ENCODE data around the gene HMGN1.
"Not testable (repeated sequence)": the region's sequence is repeated elsewhere in the genome, so short reads cannot be mapped to it uniquely, and the experiment has no call there.

Gene HMGN1, protein sequence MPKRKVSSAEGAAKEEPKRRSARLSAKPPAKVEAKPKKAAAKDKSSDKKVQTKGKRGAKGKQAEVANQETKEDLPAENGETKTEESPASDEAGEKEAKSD

DNA sequence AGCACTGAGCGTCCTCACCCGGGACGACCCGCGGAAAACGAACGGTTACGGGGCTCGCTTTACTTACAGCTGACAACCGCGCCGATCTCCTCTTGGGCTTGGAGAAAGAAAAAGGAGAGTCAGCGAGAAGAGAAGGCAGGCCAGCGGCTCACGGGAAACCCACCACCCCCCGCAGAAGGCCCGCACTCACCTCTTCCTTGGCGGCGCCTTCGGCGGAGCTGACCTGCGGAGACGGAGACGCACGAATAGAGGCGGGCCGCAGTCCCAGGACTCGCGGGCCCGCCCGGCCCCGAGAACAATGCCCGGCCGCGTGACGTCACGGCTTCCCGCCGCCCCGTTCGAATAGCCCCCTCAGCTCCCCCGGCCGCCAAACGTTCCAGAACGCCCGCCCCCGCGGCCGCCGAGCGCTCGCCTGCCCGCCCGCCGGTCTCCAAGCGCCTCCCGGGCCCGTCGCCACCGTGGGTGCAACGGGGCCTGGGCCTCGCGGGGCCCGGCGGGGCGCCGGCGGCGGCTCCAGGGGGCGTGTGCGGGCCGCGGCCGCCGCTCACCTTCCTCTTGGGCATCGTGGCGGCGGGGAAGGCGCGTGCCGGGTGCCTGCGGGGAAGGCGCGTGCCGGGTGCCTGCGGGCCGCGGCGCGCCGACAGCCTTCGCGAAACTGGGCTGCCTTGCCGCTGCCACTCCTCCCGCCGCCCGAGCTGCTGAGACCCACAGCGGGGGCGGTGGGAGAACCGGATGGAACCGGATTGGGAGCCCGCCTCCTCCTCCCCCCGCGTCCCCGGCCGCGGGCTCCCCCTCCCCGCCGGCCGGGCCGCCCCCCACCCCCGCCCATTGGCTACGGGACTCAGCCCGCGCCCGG, at the start of gene HMGN1:
Gene HMGN1, minus strand, starts transcription at position 734 of the 856 bp plus-strand sequence. Its CDS starts 171 bp downstream, at position 563.
- peak; percentile 87 for DNase-seq

DNA sequence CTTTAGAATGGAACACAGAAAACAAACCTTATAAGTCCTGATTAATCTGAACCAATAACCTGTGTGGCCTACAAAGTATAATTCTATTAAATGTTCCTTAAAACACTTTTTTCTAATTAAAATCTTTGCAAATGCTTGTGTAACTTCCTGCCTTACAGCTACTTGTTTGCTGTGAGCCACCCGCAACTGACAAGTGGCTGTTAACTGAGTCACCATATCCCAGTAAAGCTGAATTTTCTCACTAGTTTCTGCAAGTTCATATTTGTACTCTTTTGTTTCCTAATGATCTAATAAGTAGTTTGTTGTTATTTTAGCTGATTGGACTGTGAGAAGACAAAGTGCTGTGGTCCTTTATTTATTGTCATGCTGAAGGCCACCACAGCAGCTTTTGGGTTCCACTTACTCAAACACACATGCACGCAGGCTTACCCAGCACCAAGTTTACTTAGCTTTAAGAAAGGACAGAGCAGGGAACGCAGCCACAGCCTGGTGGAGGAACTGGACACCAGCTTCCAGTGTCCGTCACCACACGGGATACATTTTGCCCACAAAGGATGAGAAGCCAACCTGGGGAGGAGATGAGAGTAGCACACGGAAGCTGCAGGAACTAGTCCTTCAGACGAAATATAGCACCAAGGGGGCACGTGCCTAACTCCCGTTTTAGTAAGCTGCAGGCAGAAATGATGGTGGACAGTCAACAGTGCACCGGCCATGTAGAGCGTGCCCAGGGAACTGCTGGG, 48.9 kb upstream of the HMGN1 start:
- DNase-seq, result peak; percentile 26

DNA sequence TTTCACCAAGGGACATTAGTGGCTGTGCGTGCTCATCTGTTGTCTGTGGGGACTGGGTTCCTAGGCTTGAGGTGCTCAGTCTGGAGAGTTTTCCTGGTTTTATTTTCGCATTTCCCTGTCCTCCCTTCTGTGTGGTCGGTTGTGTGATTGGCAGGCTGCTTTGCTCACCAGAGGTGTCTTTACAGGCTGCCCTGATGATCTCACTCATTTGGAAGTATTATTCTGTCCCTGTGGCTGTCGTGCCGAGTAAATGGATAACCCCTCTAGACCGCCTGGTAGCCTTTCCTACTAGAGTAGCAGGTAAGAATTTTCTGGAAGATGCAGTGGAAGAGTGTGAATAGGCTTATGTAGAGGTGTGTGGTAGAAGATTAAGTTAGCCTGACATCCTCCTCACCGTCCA, 44.1 kb upstream of the HMGN1 start:
- DNase-seq, result no peak

DNA sequence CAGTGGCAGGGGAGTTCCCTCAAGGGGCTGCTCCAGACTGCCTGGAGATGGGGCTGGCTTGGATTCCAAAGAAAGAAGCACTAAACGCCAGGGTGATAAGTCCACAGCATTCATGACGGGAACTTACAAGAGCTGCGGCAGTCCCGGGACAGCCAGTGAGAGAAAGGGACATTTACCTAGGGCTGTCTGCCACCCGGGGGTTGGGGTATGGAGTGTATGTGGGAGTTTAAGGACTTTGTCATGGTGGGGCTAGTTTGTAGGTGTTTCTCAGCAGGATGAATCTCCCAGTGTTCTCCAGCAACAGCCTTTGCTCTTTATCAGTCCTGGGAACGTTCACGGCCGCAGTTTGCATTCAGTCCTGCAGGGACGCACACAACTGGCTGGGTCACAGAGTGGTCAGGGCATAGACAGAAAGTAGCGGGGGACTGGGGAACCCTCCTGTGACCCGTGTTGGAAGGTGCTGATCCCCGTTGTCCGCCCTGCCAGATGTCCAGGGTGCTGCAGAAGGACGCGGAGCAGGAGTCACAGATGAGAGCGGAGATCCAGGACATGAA, 41.4 kb upstream of the HMGN1 start:
- DNase-seq, result no peak

DNA sequence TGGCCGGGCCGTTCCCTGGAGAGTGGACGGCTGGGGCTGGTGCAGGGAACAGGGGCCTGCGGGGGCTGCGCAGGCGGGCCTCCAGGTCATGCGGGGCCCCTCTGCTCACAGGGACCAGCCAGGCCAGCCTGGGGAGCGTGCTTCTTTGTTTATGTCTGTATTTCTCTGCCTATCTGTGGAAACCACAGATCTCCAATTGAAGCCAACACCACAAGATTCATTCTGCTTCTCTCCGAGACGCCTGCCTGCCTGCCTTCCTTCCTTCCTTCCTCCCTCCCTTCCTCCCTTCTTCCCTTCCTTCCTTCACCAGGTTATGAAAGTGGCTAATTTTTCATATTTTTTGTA, 39.9 kb upstream of the HMGN1 start:
- no peak for DNase-seq

DNA sequence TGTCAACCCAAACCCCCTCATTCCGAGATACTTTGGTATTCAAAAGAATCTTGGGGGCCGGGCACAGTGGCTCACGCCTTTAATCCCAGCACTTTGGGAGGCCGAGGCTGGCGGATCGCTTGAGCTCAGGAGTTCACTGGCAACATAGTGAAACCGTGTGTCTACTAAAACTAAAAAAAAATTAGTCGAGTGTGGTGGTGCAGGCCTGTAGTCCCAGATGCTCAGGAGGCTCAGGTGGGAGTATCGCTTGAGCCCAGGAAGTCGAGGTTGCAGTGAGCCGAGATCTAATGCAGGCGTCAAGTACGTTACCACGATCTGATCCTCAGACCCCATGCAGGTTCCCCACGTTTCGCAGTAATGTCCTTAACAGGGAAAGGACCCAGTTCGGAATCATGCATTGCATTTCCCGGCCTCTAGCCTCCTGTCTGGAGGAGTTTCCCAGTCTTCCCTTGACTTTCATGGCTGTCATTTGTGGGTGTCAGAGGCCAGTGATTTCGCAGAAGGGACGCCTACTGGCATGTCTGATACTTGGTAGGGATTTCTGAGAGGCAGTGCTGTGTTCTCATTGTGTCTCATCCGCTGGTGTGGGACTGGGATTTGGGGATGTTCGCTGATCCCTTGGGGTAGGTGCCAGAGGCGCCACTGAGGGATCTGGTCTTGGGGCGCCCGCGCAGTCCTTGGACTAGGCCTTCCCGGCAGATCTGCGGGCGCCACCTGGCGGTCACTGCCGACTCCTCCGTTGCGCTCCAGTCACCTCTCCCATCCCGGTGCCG, 39.3 kb upstream of the HMGN1 start:
- peak; percentile 68 for DNase-seq

DNA sequence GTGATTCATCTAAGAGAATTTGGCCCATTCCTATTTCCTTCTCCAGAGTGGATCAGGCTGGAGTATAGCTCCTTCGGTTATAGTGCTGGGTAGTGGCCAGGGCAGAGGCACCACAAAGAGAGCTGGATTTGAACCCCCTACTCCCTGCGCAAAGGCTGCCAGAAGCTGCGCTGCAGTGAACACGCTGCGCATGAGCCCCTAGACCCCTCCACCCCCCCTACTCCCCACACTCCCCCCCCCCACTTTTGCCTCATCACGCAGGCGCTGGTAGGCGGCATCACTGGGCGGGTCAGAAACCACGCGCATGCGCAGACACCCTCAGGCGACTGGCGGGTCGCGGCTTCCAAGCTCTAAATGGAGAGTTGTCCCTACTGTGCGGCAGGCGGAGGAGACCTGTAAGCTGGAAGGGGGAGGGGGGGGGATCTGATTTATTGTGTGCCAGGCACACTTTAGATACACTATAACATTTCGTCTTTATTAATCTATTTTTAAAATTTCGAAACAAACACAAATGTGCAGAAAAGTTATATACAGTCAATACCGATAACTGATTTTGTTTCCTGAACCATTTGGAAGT, 38.7 kb upstream of the HMGN1 start:
- DNase-seq, result peak; percentile 77

DNA sequence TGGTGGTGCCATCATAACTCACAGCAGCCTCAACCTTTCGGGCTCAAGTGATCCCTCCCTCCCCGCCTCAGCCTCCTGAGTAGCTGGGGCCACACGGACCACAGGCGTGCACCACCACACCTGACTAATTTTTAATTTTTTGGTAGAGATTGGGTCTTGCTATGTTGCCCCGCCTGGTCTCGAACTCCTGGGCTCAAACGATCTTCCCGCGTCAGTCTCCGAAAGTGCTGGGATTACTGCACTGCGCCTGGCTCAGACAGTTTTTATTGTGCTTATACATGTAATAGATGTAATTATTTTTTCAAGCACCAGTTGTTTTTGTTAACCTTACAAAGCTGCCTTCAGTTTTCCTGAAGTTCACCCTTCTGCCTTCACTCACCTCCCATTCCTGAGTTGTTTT, 38.0 kb upstream of the HMGN1 start:
- DNase-seq, result no peak

DNA sequence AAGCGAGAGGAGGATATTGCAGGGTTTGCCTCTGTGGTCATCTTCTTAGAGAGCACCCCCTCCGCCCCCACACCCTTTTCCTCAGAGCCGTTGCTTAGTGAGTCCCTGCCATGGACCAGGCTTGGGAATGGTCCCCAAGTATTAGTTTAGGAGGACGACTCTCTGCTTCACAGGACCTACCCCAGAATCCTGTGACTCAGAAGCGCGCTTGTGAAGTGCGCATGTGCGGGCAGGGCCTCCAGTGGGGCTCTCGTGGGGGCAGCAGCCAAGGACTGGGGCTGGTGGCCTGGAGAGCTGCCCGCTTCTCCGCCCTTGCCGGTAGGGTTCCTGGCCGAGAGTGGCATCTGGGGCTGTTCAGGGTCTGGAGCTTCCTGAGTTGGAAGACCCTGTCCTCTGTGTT, 37.3 kb upstream of the HMGN1 start:
- no peak for DNase-seq

DNA sequence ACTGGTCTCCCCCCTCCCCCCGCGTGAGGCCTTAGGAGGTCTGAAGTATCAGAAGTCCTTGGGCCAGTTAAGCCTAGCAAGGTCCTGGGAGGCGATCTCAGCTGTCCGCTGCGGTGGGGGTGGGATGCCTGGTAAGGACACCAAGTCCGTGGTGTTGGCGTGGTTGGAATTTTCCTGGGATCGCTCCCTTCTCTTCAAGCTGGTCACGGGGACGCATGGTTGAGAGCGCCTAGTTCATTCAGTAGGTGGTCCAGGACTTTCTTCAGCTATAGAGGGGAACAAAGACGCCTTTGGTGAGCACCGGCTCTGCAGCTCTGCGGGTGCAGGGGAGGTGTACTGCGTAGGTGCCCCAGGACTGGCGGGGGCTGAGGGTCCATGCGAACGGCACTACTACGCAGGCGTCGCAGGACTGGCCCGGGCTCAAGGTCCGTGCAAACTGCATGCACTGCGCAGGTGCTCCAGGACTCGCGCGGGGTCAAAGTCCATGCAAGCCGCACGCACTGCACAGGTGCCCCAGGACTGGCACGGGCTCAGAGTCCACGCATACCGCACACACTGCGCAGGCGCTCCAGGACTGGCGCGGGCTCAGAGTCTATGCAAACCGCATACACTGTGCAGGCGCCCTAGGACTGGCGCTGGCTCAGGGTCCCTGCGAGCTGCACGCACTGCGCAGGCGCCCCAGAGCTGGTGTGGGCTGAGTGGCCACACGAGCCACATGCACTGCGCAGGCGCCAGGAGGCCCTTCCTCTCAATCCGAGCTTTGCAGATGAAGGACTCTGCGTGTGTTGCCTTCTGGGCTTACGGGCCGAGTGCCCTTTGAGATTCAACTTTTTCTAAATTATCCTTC, 36.6 kb upstream of the HMGN1 start:
- DNase-seq, result no peak

DNA sequence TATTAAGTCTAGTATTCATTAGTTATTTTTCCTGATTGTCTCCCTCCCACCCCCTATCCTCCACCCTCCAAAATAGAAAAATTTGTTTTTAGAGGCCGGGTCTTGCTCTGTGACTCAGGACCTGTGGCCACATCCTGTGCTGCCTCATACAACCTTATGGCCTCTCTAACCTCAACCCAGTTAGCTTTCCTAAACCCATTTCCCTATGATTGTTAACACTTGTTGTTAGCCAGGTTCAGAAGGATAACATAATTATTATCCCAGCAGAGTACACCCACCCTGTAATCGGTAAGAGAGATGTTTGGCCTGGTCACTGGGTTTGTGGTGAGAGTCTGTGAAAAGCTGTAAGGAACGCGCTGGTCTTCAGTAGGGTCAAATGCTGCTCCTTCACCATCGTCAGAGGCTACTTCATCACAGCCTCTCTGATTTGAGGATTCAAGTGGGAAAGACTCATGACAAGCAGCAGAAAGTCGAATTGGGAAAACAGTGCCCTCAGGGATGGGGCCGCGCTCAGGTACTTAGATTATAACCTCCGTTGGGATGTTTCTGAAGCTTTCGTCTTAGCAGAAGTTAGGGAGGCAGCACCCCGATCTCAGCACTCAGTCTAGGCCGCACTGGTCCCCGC, 35.9 kb upstream of the HMGN1 start:
- DNase-seq, result no peak

DNA sequence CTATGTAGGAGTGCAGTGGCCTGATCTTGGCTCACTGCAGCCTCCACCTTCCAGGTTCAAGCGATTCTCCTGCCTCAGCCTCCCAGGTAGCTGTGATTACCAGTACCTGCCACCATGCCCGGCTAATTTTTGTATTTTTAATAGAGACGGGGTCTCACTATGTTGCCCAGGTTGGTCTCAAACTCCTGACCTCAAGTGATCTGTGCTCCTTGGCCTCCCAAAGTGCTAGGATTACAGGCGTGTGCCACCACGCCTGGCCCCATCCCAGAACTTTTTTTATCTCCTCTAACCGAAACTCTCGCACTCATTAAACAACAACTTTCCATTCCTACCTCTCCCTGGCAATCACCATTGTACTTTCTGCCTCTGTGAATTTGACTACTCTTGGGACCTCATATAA, 33.2 kb upstream of the HMGN1 start:
- DNase-seq, result not testable (repeated sequence)

DNA sequence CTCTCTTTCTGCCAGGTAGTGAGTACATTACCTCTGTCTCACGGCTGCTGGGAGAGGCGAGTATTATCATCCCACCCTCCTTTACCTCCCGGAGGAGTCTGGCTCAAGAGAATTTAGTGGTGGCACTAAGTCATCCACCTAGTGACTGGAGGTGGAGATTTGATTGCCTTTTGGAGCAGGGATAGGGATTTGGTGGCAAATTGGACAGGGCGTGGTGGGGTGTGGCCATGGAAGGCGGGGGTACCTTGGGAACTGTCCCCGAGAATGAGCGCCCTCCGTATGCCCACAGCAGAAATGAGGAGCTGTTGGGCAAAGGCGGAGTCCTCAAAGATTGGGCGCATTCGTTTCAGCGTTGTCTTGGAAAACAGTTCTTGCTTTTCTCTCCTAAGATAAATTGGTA, 32.1 kb upstream of the HMGN1 start:
- no peak for DNase-seq

DNA sequence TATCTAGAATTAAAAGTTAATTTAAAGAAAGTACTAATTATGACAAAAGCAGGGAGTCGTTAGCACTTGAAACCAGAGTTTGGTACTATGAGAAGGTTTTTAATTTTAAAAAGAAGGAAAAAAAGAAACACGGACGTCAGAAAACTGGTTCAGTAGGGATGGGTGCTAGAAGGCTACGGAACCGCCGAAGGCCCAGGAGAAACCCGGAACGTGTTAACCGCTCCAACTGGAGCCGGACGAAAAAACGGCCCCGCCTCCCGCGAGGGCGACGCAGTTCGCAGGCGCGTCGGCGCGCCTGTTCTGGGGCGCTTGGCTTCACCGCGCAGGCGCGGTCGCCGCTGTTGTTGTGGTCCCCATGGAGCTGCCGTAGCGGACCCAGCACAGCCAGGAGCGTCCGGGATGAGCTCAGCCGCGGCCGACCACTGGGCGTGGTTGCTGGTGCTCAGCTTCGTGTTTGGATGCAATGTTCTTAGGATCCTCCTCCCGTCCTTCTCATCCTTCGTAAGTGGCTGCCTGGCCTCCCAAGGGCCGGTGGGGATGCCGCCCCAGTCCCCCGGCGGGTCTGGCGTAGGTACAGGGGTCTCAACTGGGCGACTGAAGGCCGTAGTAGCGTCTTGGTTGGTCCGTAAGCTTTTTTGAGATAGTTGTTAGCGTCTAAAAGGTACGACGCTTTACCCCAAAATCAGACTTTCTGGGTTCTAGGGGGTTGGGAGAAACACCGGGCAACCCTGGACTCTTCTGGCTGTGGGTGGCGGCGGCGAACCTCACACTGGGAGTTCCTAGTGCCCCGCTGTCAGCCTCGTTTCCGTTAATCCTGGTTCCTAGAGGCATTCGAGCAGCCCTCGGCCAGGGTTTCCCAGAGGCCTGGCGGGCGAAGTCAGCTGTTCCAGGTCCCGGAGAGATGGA, 31.4 kb upstream of the HMGN1 start:
- peak; percentile 88 for DNase-seq

DNA sequence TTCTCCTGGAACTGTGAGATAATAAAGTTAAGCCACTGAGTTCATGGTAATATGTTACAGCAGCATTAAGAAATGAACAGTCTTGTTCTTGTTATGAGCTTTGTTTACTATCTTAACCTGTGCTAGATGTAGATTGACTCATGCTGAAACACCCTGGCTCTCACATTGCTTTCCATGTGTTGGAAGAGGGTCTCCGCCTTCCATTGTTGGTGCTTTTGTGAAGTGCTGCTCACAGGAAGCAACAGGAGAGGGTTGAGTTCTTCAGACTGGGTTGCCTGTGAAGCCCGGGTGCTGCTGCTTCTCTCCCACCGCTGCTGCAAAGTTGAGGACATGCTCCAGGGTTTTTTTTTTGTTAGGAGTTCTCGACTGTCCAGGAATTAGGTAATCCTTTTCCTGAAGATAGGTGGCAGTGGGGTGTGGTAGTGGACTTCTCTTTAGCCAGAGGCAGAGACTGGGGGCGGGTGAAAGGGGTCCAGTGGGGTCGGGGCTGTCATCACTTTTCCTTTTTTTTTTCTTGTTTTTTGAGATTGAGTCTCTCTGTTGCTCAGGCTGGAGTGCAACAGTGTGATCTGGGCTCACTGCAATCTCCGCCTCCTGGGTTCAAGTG, 28.7 kb upstream of the HMGN1 start:
- DNase-seq, result no peak

DNA sequence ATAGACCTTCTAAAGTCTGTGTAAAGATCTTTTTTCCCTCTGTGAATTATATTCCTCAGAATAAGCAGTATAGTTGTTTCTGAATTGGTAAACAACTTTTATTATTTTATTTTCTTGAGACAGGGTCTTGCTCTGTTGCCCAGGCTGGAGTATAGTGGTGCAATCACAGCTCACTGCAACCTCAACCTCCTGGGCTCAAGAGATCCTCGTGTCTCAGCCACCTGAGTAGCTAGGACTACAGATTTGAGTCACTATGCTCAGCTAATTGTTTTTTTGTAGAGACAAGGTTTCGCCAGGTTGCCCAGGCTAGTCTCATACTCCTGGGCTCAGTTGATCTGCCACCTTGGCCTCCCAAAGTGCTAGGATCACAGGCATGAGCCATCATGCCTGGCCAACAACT, 26.6 kb upstream of the HMGN1 start:
- DNase-seq, result no peak

DNA sequence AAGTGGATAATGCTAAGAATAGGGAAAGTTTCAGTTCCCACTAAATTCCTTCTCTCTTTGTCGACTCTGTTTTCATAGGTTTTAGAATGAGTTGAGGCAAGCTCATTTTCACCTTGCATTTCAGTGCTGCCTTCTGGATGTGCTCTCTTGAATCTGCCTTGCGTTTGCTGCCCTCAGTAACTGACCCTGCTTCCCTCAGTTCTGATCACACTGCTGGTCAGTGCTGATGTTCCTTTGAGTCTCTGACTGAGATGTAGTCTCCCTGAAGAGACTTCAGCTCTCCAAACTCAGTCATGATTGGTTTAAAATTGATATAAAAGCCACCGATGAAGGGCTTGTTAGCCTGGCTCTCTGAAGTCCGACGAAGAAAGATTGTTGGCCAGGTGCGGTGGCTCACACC, 25.2 kb upstream of the HMGN1 start:
- DNase-seq, result no peak

DNA sequence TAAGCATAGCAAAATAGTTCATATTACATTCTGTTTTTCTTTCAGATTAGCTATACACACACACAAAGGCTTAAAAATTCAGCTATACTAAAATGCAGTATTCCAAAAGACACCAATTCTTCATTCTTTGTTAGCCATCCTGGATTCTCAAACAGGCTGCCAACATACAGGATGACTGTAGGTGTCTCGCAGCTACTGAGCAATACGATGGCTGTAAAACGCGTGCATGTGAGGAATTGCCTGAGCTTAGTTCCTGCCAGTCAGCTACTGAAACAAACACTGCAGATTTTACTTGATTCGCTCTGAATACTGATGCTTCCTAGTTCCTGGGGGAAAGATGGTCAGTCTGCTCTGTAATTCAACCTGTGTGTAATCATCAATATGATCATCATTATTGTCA, 24.7 kb upstream of the HMGN1 start:
- DNase-seq, result peak; percentile 69

DNA sequence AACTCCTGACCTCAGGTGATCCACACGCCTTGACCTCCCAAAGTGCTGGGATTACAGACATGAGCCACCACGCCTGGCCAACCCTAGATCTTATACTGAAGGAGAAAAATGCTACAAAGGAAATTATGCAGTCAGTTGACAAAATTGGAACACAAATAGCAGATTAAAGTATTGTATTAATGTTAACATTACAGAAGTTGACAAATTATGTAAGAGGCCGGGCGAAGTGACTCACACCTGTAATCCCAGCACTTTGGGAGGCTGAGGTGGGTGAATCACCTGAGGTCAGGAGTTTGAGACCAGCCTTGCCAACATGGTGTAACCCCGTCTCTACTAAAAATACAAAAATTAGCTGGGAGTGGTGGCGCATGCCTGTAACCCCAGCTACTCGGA, 21.0 kb upstream of the HMGN1 start:
- not testable (repeated sequence) for DNase-seq

DNA sequence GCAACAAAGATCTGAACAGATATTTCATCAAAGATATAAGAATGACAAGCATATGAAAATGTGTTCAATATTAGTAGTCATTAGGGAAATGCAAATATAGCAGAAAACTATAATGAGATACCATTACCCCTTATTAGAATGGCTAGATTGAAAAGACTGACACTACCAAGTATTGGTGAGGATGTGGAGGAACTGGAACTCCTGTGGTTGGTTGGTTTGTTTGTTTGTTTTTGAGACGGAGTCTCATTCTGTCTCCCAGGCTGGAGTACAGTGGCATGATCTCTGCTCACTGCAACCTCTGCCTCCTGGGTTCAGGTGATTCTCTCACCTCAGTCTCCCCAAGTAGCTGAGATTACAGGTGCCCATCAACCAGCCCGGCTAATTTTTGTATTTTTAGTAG, 18.9 kb upstream of the HMGN1 start:
- no peak for DNase-seq

Data from GF-D8 (cell line).